Vagina (tissue), 2 donors: ENCODE results near the gene PRR29.

Experiments
- CTCF ChIP-seq, 3 experiments: fragments of 450-650 bp in 2 of 3; fragments of 200-600 bp in 1 of 3; sonication (generic) in 1 of 3; IDR thresholded peaks; one replicate each; pipeline ENCODE4 v1.5.1; 2017 to 2019; ENCODE audit warnings: antibody characterized with exemption in 3 of 3, mild to moderate bottlenecking in 2 of 3, moderate library complexity in 2 of 3
- POLR2A ChIP-seq, 2 donors: fragments of 450-650 bp; IDR thresholded peaks; one replicate each; pipeline ENCODE4 v1.6.1; 2017; ENCODE audit warnings: antibody characterized with exemption in 2 of 2, mild to moderate bottlenecking in 2 of 2, moderate library complexity in 2 of 2
- POLR2AphosphoS5 ChIP-seq, 2 donors: sonication (generic); formaldehyde crosslinking; IDR thresholded peaks; one replicate each; pipeline ENCODE4 v1.9.0; 2017; ENCODE audit warnings: antibody characterized with exemption in 2 of 2, mild to moderate bottlenecking in 2 of 2, low read depth in 1 of 2; ENCODE audit not compliant: insufficient read depth in 1 of 2

DNA sequence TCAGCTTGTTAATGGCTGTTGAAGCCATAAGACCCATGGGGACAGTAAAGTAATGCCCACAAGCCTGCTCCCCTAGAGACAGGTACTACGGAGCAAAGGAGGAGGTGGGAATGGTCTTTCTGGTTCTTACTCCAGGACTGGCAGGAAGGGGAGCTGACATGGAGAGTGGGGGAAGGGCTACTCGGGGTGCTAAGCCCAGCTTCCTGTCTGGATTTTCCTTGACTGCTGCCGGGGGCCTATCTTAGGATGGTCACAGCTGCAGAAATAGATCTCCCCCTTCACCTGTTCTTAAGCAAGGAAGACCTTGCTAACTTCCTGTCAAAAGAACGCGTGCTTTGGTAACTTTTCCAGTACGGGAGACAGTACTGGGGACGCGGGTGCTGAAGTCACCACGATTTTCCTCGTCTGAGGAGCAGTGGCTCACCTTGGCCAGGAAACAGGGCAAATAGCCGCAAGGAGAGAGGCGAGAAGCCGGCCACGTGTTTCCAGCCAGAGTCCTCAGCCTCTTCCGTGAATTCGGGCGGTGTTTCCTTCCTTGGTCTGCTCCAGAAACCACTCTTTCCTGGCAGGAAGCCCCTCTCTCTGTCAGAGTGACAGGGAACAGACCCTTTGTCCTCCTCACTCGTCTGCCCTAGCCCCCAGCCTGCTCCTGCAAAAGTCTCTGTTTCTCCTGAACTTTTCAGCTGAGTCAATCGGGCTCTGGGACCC lies 656 bp upstream of the PRR29 start:
- TF ChIP-seq CTCF (IDR thresholded peaks at IDR 0.05) (no peak), POLR2A (IDR thresholded peaks at IDR 0.05) (no peak), POLR2AphosphoS5 (IDR thresholded peaks at IDR 0.05; ENCODE audit: insufficient read depth in 1 of 2, low read depth in 1 of 2) (no peak)
